LHCN-M2 (cell line): ENCODE data around the gene XYLB. TPM values are rescaled to one million over a fixed set of nuclear protein-coding genes. Genes with fewer than 3 reads are reported as not detected.

Experiments
- DNase-seq: peaks from one replicate; pipeline ENCODE4 v3.0.0-alpha.2; 2012; ENCODE audit warnings: low read depth
- total RNA-seq: library from RNA; depleted of rRNA; stranded (reverse); fragments of >200 nt; gene quantifications from 2 replicates; pipeline ENCODE4 v1.2.3, GENCODE V29; 2014

XYLB gene
- total RNA-seq, 1 experiment from 2014 or later, result 3.0 TPM

- no peak for DNase-seq
These were observed 16.2 kb downstream of the XYLB start for GRCh38 chr3:38362825-38363224.

GRCh38 chr3:38364721-38365400 is 18.3 kb downstream of the XYLB start:
- DNase-seq, result no peak

DNA sequence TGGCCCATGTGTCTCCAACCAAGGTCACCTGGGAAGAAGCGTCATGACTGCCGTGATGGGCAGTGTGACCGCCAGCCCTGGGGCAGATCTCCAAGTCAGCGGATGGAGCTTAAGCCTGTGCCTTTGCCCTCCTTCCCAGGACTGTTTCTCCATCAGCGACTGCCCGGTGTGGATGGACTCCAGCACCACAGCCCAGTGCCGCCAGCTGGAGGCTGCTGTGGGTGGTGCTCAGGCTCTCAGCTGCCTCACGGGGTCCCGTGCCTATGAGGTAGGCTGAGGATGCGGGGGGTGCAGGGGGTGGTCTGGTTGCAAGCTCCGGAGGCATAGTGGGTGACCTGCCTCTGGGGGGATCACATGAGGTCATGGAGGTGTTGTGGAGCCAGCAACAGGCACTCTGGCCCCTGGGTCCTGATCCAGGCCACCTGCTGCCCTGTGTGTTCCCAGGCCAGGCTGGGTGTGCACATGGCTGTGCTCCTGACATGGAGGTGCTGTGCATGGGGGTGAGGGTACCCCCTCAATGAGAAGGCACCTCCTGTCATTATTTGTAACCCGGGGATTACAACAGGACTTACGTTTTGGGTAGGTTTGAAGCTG is 19.0 kb downstream of the XYLB start:
- no peak for DNase-seq

DNA sequence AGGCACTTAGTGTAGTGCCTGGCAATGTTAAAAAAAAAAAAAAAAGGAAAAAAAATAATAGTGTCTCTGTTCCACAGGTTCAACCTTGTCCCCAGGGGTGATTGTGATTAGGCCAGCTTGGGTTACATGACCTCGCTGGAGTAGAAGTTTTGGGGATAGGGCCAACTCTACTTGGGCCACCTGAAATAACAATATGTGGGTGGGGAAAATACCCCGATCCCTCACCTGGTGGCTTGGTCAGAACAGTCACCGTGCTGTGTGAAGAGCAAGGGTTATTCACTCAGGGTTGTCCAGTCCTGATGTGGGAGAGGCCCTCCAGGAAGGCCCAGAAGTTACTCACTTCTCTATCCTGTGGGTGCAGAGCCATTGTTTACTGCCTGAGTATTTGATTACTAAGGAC is 19.5 kb downstream of the XYLB start:
- no peak for DNase-seq

GRCh38 chr3:38367779-38368178 is 21.2 kb downstream of the XYLB start:
- no peak for DNase-seq

GRCh38 chr3:38368238-38368637 is 21.7 kb downstream of the XYLB start:
- DNase-seq, result no peak

DNA sequence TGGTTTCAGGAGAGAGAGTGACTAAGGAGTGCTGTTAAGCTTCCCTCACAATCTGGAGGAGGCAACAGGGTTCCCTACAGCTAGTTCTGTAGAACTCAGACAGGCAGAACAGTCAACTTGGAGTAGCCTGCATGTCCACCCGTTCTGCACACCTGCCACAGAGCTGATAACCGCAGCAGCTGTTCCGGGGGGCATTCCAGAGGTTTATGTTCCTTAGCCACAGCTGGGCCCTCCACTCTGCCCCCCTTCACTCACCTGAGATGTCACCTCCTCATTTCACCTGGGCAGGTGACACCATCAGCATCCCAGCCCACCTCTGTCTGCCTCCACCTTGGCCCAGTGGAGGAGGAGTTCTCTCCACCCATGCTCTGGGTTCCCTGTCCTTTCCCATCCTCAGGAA is 22.6 kb downstream of the XYLB start:
- DNase-seq, result no peak

DNA sequence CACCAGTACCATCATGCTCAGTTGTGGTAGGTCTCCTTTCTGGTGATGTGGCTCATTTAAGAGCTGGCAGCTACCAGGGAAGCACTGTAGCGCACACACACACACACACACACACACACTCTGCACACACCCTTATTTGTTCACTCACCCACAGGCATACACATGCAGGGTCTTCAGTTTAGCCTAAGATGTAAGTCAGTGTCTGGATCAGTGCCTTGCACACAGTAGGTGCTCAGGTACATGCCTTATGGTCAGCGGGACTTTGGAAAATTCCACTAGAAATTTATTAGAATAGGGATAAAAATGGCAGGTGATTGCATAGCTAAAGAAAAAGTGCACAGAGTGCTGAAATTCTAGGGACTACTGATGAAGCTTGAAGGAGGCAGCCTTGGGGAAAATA is 23.6 kb downstream of the XYLB start:
- DNase-seq, result no peak

GRCh38 chr3:38370861-38371260 is 24.3 kb downstream of the XYLB start:
- no peak for DNase-seq

DNA sequence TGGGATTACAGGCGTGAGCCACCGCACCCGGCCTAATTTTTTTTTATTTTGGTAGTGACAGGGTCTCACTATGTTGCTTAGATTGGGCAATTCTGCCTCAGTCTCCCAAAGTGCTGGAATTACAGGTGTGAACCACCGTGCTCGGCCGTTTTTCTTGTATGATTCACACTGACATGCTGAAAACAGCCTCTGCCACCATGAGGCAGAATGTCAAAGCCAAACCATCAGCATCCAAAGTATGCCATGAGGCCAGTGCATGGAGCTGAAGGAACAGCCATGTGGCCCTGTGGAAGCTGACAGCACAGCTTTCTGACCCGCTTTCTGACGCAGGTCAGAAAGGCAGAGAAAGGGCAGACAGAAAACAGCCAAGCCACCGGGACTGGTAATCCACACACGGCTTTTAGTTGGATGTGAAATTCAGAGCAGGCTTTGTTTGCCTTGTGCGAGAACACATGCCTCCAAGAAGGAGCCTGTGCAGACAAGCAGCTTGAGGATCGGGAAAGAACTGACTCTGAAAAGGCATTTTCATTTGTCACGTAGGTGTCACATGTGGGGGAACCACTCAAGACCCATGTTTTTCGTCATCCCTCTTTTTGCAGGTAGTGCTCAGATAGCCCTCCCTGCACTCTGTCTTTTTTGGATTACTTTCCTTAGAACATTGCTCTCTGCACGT is 25.1 kb downstream of the XYLB start:
- no peak for DNase-seq

DNA sequence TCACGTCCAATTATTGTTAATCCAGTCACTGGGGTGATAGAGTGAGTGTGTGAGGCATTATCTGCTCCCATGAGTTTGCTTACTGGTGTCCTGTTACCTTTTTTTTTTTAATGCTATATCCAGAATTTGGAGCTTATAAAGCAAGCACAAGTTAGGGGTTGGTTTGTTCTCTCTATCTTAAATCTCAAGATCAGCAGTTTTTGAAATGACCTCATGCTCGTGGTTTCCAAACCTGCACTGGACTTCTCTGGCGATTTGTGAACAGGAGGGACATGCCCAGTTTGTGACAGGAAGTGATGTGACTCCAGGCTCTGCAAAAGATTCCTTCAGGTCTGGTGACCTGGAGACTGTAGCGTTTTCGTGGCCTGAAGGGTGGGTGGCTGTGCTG is 25.6 kb downstream of the XYLB start:
- no peak for DNase-seq

DNA sequence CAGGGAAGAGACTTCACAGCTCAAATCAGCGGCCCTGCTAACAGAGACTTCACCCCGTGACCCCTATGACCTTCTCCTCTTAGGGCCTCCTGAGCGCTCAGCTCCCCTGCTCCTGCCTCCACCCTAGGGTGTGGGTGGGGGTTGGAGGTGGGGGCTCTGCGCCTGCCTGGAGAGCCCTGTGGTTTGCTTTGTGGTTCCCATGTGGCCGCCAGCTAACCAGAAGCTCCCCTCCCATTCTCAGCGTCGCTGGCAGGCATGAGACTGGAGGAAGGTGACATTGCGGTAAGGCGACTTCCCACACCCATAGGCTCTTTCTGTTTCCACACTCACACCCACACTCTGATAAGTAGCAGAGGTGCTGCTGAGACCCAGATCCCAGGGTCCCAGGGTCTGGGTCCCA is 27.6 kb downstream of the XYLB start:
- no peak for DNase-seq

DNA sequence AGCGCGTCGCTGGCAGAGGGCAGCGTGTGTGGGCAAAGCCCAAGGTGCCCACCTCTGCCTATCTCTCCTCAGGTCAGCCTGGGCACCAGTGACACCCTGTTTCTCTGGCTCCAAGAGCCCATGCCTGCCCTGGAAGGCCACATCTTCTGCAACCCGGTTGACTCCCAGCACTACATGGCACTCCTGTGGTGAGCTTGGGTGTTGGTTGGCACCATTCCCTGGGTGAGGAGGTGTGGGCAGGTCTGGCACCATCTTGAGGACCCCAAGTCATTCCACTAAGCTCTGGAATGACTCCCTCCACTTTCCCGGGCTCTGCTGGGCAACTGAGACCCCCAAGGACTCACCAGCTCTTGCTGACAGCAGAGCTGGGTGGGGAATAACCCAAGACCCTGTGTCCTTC is 28.5 kb downstream of the XYLB start:
- DNase-seq, result no peak

GRCh38 chr3:38375488-38376097 is 29.0 kb downstream of the XYLB start:
- DNase-seq, result no peak

GRCh38 chr3:38376098-38376816 is 29.7 kb downstream of the XYLB start:
- no peak for DNase-seq

DNA sequence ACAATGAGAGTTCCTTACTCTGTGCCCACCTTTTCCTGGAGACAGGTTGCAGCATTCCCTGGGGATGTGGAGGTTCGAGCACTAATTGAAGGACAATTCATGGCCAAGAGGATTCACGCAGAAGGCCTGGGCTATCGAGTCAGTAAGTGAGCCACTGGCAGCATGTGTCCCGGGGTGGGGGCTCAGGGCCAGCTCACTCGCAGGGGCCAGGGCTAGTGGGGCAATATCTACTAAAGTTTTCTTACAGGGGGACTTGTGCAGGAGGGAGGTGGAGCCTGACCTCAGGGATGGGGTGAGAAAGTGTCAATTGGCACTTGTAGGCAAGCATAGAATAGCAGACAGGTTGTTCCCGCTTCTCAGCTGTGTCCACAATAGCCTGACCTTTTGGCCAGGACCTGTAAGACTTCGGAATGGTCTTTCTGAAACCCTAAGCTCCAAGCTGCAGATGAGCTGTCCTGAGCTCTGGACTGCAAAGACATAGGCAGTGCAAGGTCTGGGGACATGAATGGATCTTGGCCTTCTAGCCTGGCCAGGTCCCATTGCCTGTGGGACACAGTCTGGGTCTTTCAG is 32.7 kb downstream of the XYLB start:
- DNase-seq, result no peak

GRCh38 chr3:38382506-38383080 is 36.0 kb downstream of the XYLB start:
- no peak for DNase-seq

DNA sequence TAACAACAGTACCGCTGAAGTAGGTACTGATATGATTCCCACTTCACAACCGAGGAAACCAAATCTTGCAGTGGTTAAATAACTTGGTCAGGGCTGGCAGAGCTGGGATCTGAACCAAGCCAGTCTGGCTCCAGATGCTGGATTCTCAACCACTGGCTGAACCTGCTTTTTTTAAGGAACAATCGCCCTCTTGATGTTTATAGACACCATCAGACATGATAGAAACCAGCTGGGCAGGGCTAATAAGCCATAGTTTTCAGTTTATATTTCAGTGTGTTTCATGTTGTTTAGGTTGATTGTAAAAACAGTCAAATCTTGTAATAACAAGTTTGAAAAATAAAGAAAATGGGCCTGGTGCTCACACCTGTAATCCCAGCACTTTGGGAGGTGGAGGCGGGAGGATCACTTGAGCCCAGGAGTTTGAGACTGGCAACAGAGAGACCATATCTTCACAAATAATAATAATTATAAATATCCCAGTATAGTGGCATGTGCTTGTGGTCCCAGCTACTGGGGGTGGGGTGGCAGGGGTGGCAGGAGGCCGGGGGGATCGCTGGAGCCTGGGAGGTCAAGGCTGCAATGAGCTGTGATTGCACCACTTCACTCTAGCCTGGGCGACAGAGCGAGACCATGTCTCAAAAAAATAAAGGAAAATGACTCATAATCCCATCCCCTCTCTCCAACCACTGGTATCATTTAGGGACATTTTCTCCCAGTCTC is 36.7 kb downstream of the XYLB start:
- DNase-seq, result no peak

GRCh38 chr3:38386992-38387750 is 40.6 kb downstream of the XYLB start:
- no peak for DNase-seq

DNA sequence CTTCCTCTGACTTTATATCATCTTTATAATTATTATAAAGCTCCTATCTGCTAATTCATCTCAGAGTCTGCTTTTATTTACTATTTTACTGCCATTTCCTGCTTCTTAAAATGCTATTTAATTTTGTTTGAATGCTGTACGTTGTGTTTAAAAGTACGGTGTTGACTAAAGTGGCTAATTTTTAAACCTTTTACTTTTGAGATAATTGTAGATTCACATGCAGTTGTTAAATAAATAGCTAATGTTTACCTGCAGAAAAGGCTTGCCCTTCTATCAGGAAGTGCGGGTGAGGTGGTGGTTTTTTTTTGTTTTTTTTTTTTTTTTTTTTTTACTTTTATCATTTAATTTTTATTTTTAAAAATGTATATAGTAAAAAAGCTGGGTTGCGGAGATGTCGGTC is 41.3 kb downstream of the XYLB start:
- DNase-seq, result no peak
